ENCODE data around the gene EBF4. TPM values are rescaled to one million over a fixed set of nuclear protein-coding genes. Genes with fewer than 3 reads are reported as not detected.

The EBF4 gene
- total and polyA plus RNA-seq, 2 of the 8 experiments (the other 6 are each of a cell fraction or from before 2014, with no cell fraction given), result 1.2 to 2.9 TPM

GRCh38 chr20:2643708-2644107 lies 48.9 kb upstream of the EBF4 start:
- Histone ChIP-seq H3K9ac (replicated peaks in 1 of 4; ENCODE audit: extremely low read depth in 1 of 4, low read depth in 3 of 4, low read length in 3 of 4) (no peak overlapping the region), H2BK5ac (ENCODE audit: low read depth, low read length) (no peak overlapping the region), H3K9me3 (ENCODE audit: insufficient read depth in 2 of 2, low read depth in 1 of 2, low read length in 1 of 2) (no peaks in the 10 kb centered on the region), H4K20me1 (replicated peaks in 1 of 2; ENCODE audit: control insufficient read depth in 1 of 2, insufficient read depth in 2 of 2, low read length in 2 of 2) (peaks cover 1 to 3% of the 10 kb centered on the region in 2 experiments), H3K14ac (ENCODE audit: insufficient read length) (no peak overlapping the region), H2BK15ac (ENCODE audit: low read length) (no peak overlapping the region), H2BK20ac (ENCODE audit: low read length) (no peak overlapping the region), H3K4me3 (ENCODE audit: extremely low read depth in 1 of 4, insufficient read depth in 2 of 4, low read depth in 3 of 4, low read length in 4 of 4) (no peak overlapping the region), H3K56ac (replicated peaks; ENCODE audit: insufficient read length, low read depth, low read length) (no peak overlapping the region), H4K8ac (ENCODE audit: extremely low read depth, insufficient read depth, low read length) (no peak overlapping the region), H3K79me1 (ENCODE audit: low read depth, low read length) (no peaks in the 10 kb centered on the region), H3K23ac (ENCODE audit: insufficient read length) (no peak overlapping the region), H3K4me1 (replicated peaks in 1 of 4; ENCODE audit: control insufficient read depth in 3 of 4, insufficient read depth in 4 of 4, low read length in 3 of 4) (no peaks in the 10 kb centered on the region), H2AFZ (ENCODE audit: low read length) (no peak overlapping the region), H3K27ac (ENCODE audit: low read depth, low read length) (no peak overlapping the region), H2BK120ac (replicated peaks; ENCODE audit: low read depth, low read length) (no peak overlapping the region), H2AK5ac (ENCODE audit: low read depth, low read length) (no peak overlapping the region), H3K79me2 (ENCODE audit: control insufficient read depth in 1 of 2, insufficient read depth in 2 of 2, low read length in 2 of 2) (no peaks in the 10 kb centered on the region), H3K27me3 (replicated peaks in 1 of 4; ENCODE audit: control insufficient read depth in 3 of 4, extremely low read depth in 1 of 4, insufficient read depth in 3 of 4, low read length in 3 of 4) (no peaks in the 10 kb centered on the region), H4K5ac (ENCODE audit: insufficient read length, low read depth, low read length) (no peak overlapping the region), H3K18ac (ENCODE audit: extremely low read depth, low read length) (no peak overlapping the region), H3K36me3 (ENCODE audit: control insufficient read depth in 2 of 4, insufficient read depth in 4 of 4, low read length in 3 of 4) (no peaks in the 10 kb centered on the region), H3K4me2 (ENCODE audit: insufficient read depth in 1 of 2, low read depth in 2 of 2, low read length in 2 of 2) (no peak overlapping the region), H2BK12ac (ENCODE audit: low read depth, low read length) (no peak overlapping the region), H4K91ac (replicated peaks; ENCODE audit: insufficient read length, low read length) (no peak overlapping the region), H3K4ac (replicated peaks; ENCODE audit: insufficient read length, low read depth, low read length) (no peak overlapping the region), H3K23me2 (ENCODE audit: low read depth, low read length) (no peaks in the 10 kb centered on the region)
- no peak for DNase-seq (ENCODE audit: low read depth in 1 of 2, low spot score in 2 of 2)
- 86% methylated on average over 1 of the region's 1 CpG; no CpG with 5 or more reads in 1 of the 2 experiments for WGBS, 2 experiments (ENCODE audit: extremely low coverage in 1 of 2, insufficient coverage in 1 of 2, insufficient read length in 1 of 2, insufficient replicate concordance in 2 of 2, low coverage in 1 of 2, low lambda C conversion rate in 2 of 2, missing lambda C conversion rate in 1 of 2)
- FAIRE-seq, result no peak
- ChIA-PET CTCF (ENCODE audit: partially characterized antibody) (interaction anchor here (1.0 to 1.5 kb wide), 3 partner anchors 8 to 123 kb away, joined by 4 to 5 read pairs (median 4); no protein-coding TSS in a partner anchor), POLR2A (ENCODE audit: partially characterized antibody) (interaction anchor here (0.7 to 18.1 kb wide), 2 partner anchors 22 to 119 kb away, joined by 3 to 463 read pairs; partner anchors contain the start of genes IDH3B and NOP56)
- TF ChIP-seq SP4 (IDR thresholded peaks at IDR 0.05; ENCODE audit: low read length) (no peak), NANOG (IDR thresholded peaks at IDR 0.05; ENCODE audit: insufficient read depth, low read depth, low read length, poor library complexity, severe bottlenecking) (no peak), TCF12 (IDR thresholded peaks at IDR 0.05; ENCODE audit: low read depth, low read length) (no peak), TAF1 (IDR thresholded peaks at IDR 0.05; ENCODE audit: low read depth, low read length) (no peak), POLR2AphosphoS5 (IDR thresholded peaks at IDR 0.05; ENCODE audit: low read depth, low read length) (no peak), MAX (IDR thresholded peaks at IDR 0.05) (no peak), RNF2 (IDR thresholded peaks at IDR 0.05; ENCODE audit: borderline replicate concordance, low read depth, low read length, missing control alignments, poor library complexity, severe bottlenecking) (no peak), CEBPB (IDR thresholded peaks at IDR 0.05; ENCODE audit: low read depth, low read length) (no peak), YY1 (IDR thresholded peaks at IDR 0.05; ENCODE audit: low read depth, low read length) (no peak), BRCA1 (IDR thresholded peaks at IDR 0.05; ENCODE audit: low read depth, low read length) (no peak), ZNF274 (IDR thresholded peaks at IDR 0.05; ENCODE audit: borderline replicate concordance, extremely low read depth, low read length) (no peak), SP1 (IDR thresholded peaks at IDR 0.05; ENCODE audit: low read depth, low read length) (no peak)

Data from H1 (cell line).